Nephron progenitor cell (in vitro differentiated cells): ENCODE data around the gene C14orf119.

Experiments
- DNase-seq: peaks from one replicate; pipeline ENCODE4 v3.0.0; 2021
- H3K27ac Mint-ChIP-seq: 2 replicates; pipeline ENCODE4 v1.8.0; 2021; ENCODE audit warnings: mild to moderate bottlenecking, moderate library complexity, mixed read lengths
- H3K27me3 Mint-ChIP-seq: 2 replicates; pipeline ENCODE4 v1.8.0; 2021; ENCODE audit warnings: mild to moderate bottlenecking, low read depth, mixed read lengths; ENCODE audit not compliant: poor library complexity
- H3K36me3 Mint-ChIP-seq: 2 replicates; pipeline ENCODE4 v1.8.0; 2021; ENCODE audit warnings: low read depth, mixed read lengths
- H3K4me1 Mint-ChIP-seq: 2 replicates; pipeline ENCODE4 v1.8.0; 2021; ENCODE audit warnings: mixed read lengths
- H3K4me3 Mint-ChIP-seq: 2 replicates; pipeline ENCODE4 v1.8.0; 2021; ENCODE audit warnings: mild to moderate bottlenecking, moderate library complexity, mixed read lengths
- H3K9me3 Mint-ChIP-seq: 2 replicates; pipeline ENCODE4 v1.8.0; 2021; ENCODE audit warnings: mild to moderate bottlenecking, moderate library complexity, mixed read lengths
- TF ChIP-seq, protein P1 (sequence below): fragments of 200-600 bp; sonication (generic); IDR thresholded peaks from 2 replicates; pipeline ENCODE4 v1.5.0; 2021; ENCODE audit warnings: antibody characterized with exemption

The C14orf119 gene

DNA sequence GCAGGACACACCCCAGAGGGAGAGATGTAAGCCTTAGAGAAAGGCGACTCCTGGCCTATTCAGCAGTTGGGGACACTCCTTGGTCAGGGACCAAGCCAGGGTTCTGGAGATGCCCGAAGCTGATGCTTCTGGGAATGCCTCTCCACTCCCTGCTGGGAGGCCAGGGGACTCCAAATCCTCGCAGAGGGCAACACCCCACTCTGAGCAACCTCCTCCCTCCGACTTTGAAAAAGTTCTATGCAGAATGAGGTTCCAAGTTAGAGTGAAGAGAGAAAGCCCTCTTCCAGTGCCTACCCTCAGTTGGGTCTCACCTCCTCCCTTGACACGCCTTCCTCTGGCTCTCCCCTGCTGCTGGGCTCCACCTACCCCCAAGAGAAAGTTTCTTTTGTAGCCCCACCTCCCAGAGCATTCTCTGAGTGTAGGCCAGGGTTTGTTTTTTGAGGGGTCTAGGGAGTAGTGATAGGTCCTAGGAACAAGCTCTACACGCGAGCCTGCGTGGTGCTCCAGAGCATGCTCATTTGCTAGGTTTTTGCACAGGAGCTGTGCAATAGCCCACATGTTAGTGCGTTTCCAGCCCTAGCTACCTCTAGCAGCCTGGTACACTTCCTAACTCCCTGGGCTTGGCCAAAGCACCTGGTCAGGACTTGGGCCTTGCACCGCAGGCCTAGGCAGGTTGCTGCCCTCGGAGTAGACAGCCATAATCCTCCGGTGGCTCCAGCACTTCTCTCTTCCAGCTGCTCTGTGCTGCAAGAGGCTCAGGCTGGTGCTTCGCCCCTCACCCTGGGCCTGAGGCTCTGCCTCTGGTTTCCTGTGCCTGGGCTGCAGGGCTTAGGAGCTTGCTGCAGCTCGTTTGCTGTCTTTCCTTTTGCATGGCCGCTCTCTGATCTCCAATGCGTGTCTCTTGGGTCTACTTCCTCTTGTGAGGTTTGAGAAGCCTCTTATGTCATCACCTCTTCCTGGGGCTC is 24.3 kb downstream of the C14orf119 start:
- no peaks in the 10 kb centered on the region for H3K36me3 Mint-ChIP-seq
- H3K4me3 Mint-ChIP-seq: peak overlapping the region; percentile 35
- peaks cover 84% of the 10 kb centered on the region for H3K4me1 Mint-ChIP-seq
- TF ChIP-seq, protein P1, sequence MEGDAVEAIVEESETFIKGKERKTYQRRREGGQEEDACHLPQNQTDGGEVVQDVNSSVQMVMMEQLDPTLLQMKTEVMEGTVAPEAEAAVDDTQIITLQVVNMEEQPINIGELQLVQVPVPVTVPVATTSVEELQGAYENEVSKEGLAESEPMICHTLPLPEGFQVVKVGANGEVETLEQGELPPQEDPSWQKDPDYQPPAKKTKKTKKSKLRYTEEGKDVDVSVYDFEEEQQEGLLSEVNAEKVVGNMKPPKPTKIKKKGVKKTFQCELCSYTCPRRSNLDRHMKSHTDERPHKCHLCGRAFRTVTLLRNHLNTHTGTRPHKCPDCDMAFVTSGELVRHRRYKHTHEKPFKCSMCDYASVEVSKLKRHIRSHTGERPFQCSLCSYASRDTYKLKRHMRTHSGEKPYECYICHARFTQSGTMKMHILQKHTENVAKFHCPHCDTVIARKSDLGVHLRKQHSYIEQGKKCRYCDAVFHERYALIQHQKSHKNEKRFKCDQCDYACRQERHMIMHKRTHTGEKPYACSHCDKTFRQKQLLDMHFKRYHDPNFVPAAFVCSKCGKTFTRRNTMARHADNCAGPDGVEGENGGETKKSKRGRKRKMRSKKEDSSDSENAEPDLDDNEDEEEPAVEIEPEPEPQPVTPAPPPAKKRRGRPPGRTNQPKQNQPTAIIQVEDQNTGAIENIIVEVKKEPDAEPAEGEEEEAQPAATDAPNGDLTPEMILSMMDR: no peak
- H3K9me3 Mint-ChIP-seq: no peaks in the 10 kb centered on the region
- H3K27me3 Mint-ChIP-seq: peaks cover 5% of the 10 kb centered on the region
- no peak for DNase-seq
- peak overlapping the region; percentile 74 for H3K27ac Mint-ChIP-seq

DNA sequence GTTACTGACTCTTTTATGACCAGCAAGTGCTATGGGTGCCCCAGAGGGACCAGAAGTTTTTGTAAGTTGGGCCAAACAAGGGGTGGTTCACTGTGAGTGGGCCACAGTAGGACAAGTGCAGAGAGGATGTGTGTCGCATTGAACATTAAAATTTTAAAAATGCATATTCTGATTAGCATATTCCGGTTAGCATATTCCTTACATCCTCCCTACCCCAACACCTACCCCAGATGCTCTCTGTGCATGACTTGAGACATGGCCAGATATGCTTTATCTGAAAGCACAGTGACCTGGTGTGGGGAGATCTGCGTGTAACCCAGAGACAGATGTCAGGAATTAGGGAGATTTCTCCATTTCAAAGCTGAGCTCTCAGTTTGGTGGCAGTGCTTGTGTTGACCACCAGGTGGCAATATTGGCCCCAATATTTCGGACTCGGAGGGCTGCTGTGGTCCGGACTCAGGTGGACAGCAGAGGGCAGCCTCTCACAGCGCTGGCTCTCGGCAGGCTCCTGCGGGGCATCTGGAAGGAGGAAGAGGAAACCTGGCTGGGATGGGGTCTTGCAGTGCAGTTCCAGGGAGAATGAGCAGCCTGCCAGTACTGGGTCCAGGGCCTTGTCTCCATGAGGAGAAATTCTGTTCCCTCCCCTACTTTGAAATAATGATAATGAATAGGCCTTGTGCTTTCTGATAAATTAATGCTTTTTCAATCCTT is 25.4 kb downstream of the C14orf119 start:
- Mint-ChIP-seq H3K36me3 (no peaks in the 10 kb centered on the region), H3K4me1 (peaks cover 83% of the 10 kb centered on the region), H3K27ac (peak overlapping the region; percentile 98), H3K4me3 (peak overlapping the region; percentile 31), H3K9me3 (no peaks in the 10 kb centered on the region), H3K27me3 (peaks cover 5% of the 10 kb centered on the region)
- TF ChIP-seq, protein P1: peak; percentile 99
- peak; percentile 90 for DNase-seq

- Mint-ChIP-seq H3K4me1 (peaks cover 80% of the 10 kb centered on the region), H3K9me3 (no peaks in the 10 kb centered on the region), H3K27ac (peak overlapping the region; percentile 98), H3K36me3 (no peaks in the 10 kb centered on the region), H3K27me3 (peaks cover 5% of the 10 kb centered on the region), H3K4me3 (peak overlapping the region; percentile 23)
- DNase-seq: peak; percentile 48
- TF ChIP-seq, protein P1: no peak
Observed at GRCh38 chr14:23121361-23121771, 26.1 kb downstream of the C14orf119 start.

DNA sequence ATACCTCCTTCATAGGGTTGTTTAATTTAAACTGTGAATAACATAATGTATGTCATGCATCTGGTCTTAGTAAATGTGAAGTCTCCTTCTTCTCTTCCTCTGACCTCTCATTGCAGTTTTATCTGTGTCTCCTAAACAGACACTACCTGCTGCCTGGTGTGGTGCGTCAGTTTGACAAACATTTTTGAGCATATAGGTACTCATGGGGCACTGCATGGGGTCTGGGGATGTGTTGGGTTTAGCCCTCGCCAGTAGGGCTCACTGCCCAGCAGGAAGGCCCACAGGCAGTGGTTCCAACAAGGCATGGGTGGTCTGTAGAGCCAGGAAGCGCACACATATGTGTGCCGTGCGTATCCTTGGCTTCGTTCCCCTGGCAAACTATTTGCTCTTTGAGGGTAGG is 26.8 kb downstream of the C14orf119 start:
- TF ChIP-seq, protein P1: no peak
- no peak overlapping the region for H3K4me3 Mint-ChIP-seq
- peaks cover 5% of the 10 kb centered on the region for H3K27me3 Mint-ChIP-seq
- H3K27ac Mint-ChIP-seq: peak overlapping the region; percentile 98
- no peaks in the 10 kb centered on the region for H3K36me3 Mint-ChIP-seq
- H3K9me3 Mint-ChIP-seq: no peaks in the 10 kb centered on the region
- DNase-seq: no peak
- H3K4me1 Mint-ChIP-seq: peaks cover 75% of the 10 kb centered on the region

GRCh38 chr14:23123419-23123818 is 28.1 kb downstream of the C14orf119 start:
- DNase-seq: no peak
- Mint-ChIP-seq H3K27ac (no peak overlapping the region), H3K4me1 (peaks cover 65% of the 10 kb centered on the region), H3K27me3 (peaks cover 5% of the 10 kb centered on the region), H3K36me3 (peaks cover 11% of the 10 kb centered on the region), H3K9me3 (no peaks in the 10 kb centered on the region), H3K4me3 (no peak overlapping the region)
- TF ChIP-seq, protein P1: no peak
